HEK293 (cell line): ENCODE measurements around the gene ITSN1.

Experiments
- ATF2 ChIP-seq: fragments of 450-650 bp; formaldehyde crosslinking; IDR thresholded peaks from 2 replicates; pipeline ENCODE4 v1.5.1; 2016; ENCODE audit warnings: missing biosample characterization, missing genetic modification characterization, low read depth
- CTCF ChIP-seq: fragments of 450-650 bp; formaldehyde crosslinking; IDR thresholded peaks from 2 replicates; pipeline ENCODE4 v1.5.1; 2016; ENCODE audit warnings: missing biosample characterization, missing genetic modification characterization
- PRDM4 ChIP-seq: fragments of 450-650 bp; formaldehyde crosslinking; IDR thresholded peaks from 2 replicates; pipeline ENCODE4 v1.5.1; 2017; ENCODE audit warnings: missing biosample characterization, missing genetic modification characterization
- REPIN1 ChIP-seq: fragments of 450-650 bp; formaldehyde crosslinking; IDR thresholded peaks from 2 replicates; pipeline ENCODE4 v1.5.1; 2017; ENCODE audit warnings: missing biosample characterization, missing genetic modification characterization, low read depth
- SP2 ChIP-seq: fragments of 450-650 bp; formaldehyde crosslinking; IDR thresholded peaks from 2 replicates; pipeline ENCODE4 v1.5.1; 2016; ENCODE audit warnings: missing biosample characterization, missing genetic modification characterization
- YY1 ChIP-seq: fragments of 450-650 bp; formaldehyde crosslinking; IDR thresholded peaks from 2 replicates; pipeline ENCODE4 v1.5.1; 2018; ENCODE audit warnings: missing biosample characterization, missing genetic modification characterization
- ZBTB48 ChIP-seq: fragments of 450-650 bp; formaldehyde crosslinking; IDR thresholded peaks from 2 replicates; pipeline ENCODE4 v1.5.1; 2016; ENCODE audit warnings: missing biosample characterization, missing genetic modification characterization
- ZNF133 ChIP-seq: fragments of 450-650 bp; formaldehyde crosslinking; IDR thresholded peaks from 2 replicates; pipeline ENCODE4 v1.5.1; 2016; ENCODE audit warnings: missing biosample characterization, missing genetic modification characterization
- ZNF184 ChIP-seq: fragments of 450-650 bp; IDR thresholded peaks from 2 replicates; pipeline ENCODE4 v1.5.1; 2018; ENCODE audit warnings: missing biosample characterization, mild to moderate bottlenecking, missing genetic modification characterization
- ZNF19 ChIP-seq: fragments of 450-650 bp; formaldehyde crosslinking; IDR thresholded peaks from 2 replicates; pipeline ENCODE4; 2016; ENCODE audit warnings: missing biosample characterization, missing genetic modification characterization, low read depth
- ZNF274 ChIP-seq, 2 experiments: fragments of 200-500 bp in 1 of 2; fragments of 450-650 bp in 1 of 2; sonication (Bioruptor generic) in 1 of 2; formaldehyde crosslinking in 1 of 2; IDR thresholded peaks; 2 replicates each; pipeline versions ENCODE4 v1.5.1 to v1.6.1; 2014 to 2016; ENCODE audit warnings: borderline replicate concordance in 1 of 2, inconsistent platforms in 1 of 2, low read length in 1 of 2, missing biosample characterization in 1 of 2, missing genetic modification characterization in 1 of 2
- ZNF391 ChIP-seq: fragments of 450-650 bp; formaldehyde crosslinking; IDR thresholded peaks from 2 replicates; pipeline ENCODE4 v1.5.1; 2016; ENCODE audit warnings: low read depth, missing biosample characterization, missing genetic modification characterization, borderline replicate concordance
- ZNF830 ChIP-seq: fragments of 450-650 bp; IDR thresholded peaks from 2 replicates; pipeline ENCODE4 v1.5.0; 2018; ENCODE audit warnings: missing biosample characterization, missing genetic modification characterization, low read depth, mild to moderate bottlenecking, moderate library complexity

GRCh38 chr21:33811167-33812010, 169.1 kb downstream of the ITSN1 start:
- TF ChIP-seq SP2 (tag by site-specific recombination) (no peak), CTCF (tag by site-specific recombination) (no peak), ZNF133 (tag by site-specific recombination) (no peak), PRDM4 (tag by site-specific recombination) (no peak), ATF2 (tag by site-specific recombination) (no peak), ZNF274 (IDR thresholded peaks at IDR 0.05; ENCODE audit: low read length) (no peak), ZNF274 (tag by site-specific recombination; IDR thresholded peaks at IDR 0.05; ENCODE audit: borderline replicate concordance) (no peak), YY1 (tag by site-specific recombination) (no peak), REPIN1 (tag by site-specific recombination) (no peak), ZNF391 (tag by site-specific recombination) (no peak), ZNF19 (tag by site-specific recombination) (no peak), ZNF184 (no peak), ZBTB48 (no peak), ZNF830 (no peak)
